Measurements from ENCODE around the gene CIRBP.

DNA sequence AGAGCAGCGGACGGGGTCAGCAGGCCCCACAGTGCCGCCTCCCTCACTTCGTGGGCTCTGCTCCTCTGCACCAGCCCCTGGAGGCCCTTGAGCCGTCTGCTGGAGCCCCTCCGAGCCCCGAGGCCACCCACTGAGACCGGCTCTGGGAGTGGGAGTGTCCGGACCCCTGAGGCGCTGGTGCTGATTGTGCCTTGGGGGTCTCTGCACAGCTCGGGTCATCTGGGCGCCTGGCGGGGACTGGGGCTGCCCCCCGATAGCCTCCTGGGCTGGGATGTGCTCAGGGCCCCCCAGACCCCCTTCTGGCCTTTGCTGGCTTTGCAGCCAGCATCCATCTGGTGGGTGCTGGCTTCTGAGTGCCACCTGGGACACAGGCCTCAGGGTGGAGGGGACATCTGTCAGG lies 46.7 kb upstream of the CIRBP start:
- TF ChIP-seq REST (IDR thresholded peaks at IDR 0.05; ENCODE audit: insufficient read depth in 1 of 2, low read depth in 2 of 2, low read length in 2 of 2) (no peak), POLR2AphosphoS5 (IDR thresholded peaks at IDR 0.05; ENCODE audit: low read depth, low read length) (no peak), FOXP2 (optimal IDR thresholded peaks at IDR 0.05; ENCODE audit: borderline replicate concordance, extremely low read depth, extremely low read length, insufficient read depth) (no peak), TAF1 (IDR thresholded peaks at IDR 0.05; ENCODE audit: borderline replicate concordance, insufficient read depth, low read length) (no peak), SIN3A (IDR thresholded peaks at IDR 0.05; ENCODE audit: borderline replicate concordance, insufficient read depth, low read length) (no peak)

All from PFSK-1 (cell line).